ENCODE measurements around the gene SPTB.
"Not testable (repeated sequence)": the region's sequence is repeated elsewhere in the genome, so short reads cannot be mapped to it uniquely, and the experiment has no call there.

SPTB gene

GRCh38 chr14:64818151-64818550, 61.6 kb downstream of the SPTB start:
- DNase-seq (ENCODE audit: low read depth): no peak

DNA sequence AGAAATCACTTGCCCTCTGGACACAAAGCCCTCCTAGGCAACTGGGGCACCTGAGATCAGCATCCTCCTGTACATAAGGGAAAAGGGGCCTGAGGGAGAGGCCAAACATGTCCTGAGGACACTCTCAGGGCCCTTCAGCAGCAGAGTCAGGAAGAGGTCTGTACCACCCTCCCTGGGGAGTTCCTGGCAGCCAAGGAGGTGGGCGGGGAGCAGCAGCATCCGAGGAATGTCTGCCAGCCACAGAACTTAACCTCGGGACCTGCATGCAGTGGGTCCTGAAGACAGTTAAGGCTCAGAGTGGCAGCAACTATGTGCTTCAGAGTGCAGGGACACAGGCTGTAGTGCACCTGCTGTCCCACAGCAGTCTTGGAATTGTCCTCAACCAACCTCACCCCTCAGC, 62.1 kb downstream of the SPTB start:
- no peak for DNase-seq (ENCODE audit: low read depth)

GRCh38 chr14:64816221-64816783, 63.4 kb downstream of the SPTB start:
- DNase-seq (ENCODE audit: low read depth): no peak

- DNase-seq (ENCODE audit: low read depth): no peak
Measured at GRCh38 chr14:64815257-64815656, 64.5 kb downstream of the SPTB start.

GRCh38 chr14:64812412-64812811, 67.3 kb downstream of the SPTB start:
- DNase-seq (ENCODE audit: low read depth): no peak

GRCh38 chr14:64811676-64812075, 68.0 kb downstream of the SPTB start:
- DNase-seq (ENCODE audit: low read depth): no peak

DNA sequence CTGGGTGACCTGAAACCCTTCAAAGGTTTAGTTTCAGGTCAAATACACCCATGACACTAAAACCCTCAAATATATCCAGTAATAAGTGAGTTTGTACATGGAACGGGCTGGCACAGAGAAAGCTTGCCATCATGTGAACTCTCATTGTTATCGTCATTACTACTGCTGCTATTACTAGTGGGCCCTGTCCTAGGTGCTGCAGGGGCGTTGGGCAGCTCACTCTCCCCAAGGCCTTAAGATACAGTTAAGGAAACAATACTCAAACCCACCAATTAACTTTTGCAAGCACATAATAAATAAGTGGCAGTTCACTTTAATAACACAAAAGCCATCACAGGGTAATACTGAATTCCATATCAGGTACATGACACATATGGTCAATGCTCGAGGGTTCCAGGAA, 71.3 kb downstream of the SPTB start:
- no peak for DNase-seq (ENCODE audit: low read depth)

- no peak for DNase-seq (ENCODE audit: low read depth)
Measured at GRCh38 chr14:64807551-64807950, 72.2 kb downstream of the SPTB start.

DNA sequence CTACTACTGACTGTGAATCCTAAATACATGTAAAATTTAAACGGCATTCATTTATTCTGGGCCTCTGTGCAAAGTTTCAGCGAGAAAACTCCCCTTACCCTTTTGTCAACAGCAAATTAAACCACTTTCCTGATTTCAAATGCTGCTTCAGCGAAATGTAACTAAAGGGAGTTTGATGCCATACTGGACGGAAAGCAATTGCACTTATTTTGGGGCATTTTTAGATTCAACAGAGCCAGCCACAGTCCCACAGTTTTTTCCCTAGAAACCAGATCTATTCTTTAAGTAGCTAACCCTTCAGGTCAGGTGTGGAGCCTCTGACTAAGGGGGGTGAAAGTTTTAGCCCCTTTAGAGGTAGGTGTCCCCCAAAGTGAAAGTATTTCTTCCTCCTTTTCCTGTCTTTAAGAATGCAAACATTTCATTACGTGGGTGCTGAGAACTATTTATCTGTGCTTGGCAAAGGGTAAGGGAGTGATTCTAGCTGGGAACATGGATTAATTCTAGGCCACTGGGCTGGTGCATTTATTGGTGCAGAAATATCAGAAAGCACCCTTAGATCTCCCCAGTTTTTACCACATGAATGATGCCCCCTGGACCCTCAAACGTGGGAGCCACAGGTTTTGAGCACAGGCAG, 72.7 kb downstream of the SPTB start:
- no peak for DNase-seq (ENCODE audit: low read depth)

- no peak for DNase-seq (ENCODE audit: low read depth)
Measured at GRCh38 chr14:64806202-64806861, 73.4 kb downstream of the SPTB start.

GRCh38 chr14:64805646-64806045, 74.1 kb downstream of the SPTB start:
- not testable (repeated sequence) for DNase-seq (ENCODE audit: low read depth)

DNA sequence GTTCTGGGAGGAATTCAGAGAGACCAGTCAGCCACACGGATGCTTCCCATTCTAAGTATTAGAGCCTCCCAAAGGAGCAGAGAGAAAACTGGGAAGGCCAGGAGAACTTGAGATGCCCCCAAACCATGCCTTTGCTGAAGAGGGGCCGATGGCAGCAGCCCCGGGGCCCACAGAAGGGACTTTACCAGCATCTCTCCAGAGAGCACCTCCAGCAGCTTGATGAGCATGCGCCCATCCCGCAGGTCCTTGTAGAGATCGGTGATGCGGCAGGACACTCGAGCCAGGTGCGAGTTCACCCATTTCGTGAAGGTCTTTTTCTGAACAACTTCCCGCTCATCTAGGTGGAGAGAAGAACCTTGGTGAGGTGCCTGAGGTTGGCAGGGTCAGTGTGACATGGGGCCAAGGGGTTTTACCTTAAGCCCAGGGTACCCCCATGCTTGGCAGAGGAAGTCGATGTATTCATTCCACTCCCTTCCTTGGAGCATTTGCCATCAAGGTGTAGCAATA, 74.9 kb downstream of the SPTB start:
- DNase-seq (ENCODE audit: low read depth): no peak

GRCh38 chr14:64801800-64802199, 77.9 kb downstream of the SPTB start:
- no peak for DNase-seq (ENCODE audit: low read depth)

DNA sequence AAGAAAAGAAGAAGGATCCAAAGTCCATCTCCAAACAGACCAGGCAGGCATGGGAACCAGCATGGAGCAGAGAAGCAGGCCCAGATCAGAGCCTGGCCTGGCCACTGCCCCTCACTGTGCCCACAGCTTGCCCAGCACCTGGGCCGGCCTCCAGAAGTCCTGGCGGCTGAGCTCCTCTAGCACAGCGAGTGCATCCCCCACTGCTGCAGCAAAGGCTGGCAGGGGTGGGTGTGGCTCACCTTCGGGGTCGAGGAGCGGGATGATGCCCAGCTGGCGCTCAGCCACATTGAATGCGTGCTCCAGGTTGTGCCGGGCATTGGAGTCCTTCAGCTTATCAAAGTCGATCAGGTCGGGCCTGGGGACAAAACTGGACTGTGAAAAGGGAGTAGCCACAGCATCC, 78.7 kb downstream of the SPTB start:
- DNase-seq (ENCODE audit: low read depth): no peak

- no peak for DNase-seq (ENCODE audit: low read depth)
Measured at GRCh38 chr14:64800000-64800399, 79.7 kb downstream of the SPTB start.

GRCh38 chr14:64799555-64799954, 80.2 kb downstream of the SPTB start:
- DNase-seq (ENCODE audit: low read depth): no peak

- no peak for DNase-seq (ENCODE audit: low read depth)
Measured at GRCh38 chr14:64796369-64796768, 83.3 kb downstream of the SPTB start.

GRCh38 chr14:64795921-64796320, 83.8 kb downstream of the SPTB start:
- no peak for DNase-seq (ENCODE audit: low read depth)

- no peak for DNase-seq (ENCODE audit: low read depth)
Measured at GRCh38 chr14:64795211-64795610, 84.5 kb downstream of the SPTB start.

GRCh38 chr14:64792871-64793560, 86.7 kb downstream of the SPTB start:
- no peak for DNase-seq (ENCODE audit: low read depth)

- no peak for DNase-seq (ENCODE audit: low read depth)
Measured at GRCh38 chr14:64792231-64792630, 87.5 kb downstream of the SPTB start.

GRCh38 chr14:64790478-64790877, 89.2 kb downstream of the SPTB start:
- no peak for DNase-seq (ENCODE audit: low read depth)

DNA sequence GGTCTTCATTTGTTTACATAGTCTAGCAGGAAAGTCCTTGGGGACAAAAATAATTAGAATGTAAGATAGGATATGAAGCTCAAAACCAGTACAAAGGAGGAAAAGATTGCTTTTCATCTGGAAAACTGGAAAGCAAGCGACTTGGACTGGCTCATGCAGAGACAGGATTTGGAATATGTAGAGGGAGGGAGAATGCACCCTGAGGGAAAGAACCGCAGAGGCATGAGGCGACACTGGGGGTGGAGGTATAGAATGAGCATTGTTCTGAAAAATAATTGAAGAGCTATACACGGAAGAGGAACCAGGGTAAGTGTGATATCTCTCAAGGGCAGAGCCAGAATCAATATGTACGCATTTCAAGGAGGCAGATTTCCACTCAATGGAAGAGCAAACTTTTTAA, 90.0 kb downstream of the SPTB start:
- no peak for DNase-seq (ENCODE audit: low read depth)

Measured in activated T-cell treated with anti-CD3 and anti-CD28 coated beads for 48 hours (primary cell).